Left kidney (tissue), 2 donors: ENCODE measurements around the gene SCYGR8. TPM values are rescaled to one million over a fixed set of nuclear protein-coding genes. Genes with fewer than 3 reads are reported as not detected.
A peak's percentile ranks its signal among the peaks of the same experiment; 100 is the strongest.

ENCODE experiments used
- DNase-seq: peaks from one replicate; pipeline ENCODE4 v3.0.0-alpha.2; 2013
- polyA plus RNA-seq: library from polyadenylated mRNA; unstranded; fragments of 120-200 nt; gene quantifications from one replicate; pipeline ENCODE4 v1.2.1, GENCODE V29; 2013; ENCODE audit not compliant: insufficient read length

Gene SCYGR8
- polyA plus RNA-seq, 1 donor: not detected

GRCh38 chr2:227761740-227762476 is 16.2 kb downstream of the SCYGR8 start:
- DNase-seq: peak; percentile 60

GRCh38 chr2:227765788-227766372 is 20.2 kb downstream of the SCYGR8 start:
- no peak for DNase-seq

GRCh38 chr2:227766373-227766883 is 20.7 kb downstream of the SCYGR8 start:
- DNase-seq: peak; percentile 75

- DNase-seq: no peak
These were observed 22.1 kb downstream of the SCYGR8 start for GRCh38 chr2:227767830-227768229.

- no peak for DNase-seq
These were observed 26.5 kb downstream of the SCYGR8 start for GRCh38 chr2:227772197-227772661.

DNA sequence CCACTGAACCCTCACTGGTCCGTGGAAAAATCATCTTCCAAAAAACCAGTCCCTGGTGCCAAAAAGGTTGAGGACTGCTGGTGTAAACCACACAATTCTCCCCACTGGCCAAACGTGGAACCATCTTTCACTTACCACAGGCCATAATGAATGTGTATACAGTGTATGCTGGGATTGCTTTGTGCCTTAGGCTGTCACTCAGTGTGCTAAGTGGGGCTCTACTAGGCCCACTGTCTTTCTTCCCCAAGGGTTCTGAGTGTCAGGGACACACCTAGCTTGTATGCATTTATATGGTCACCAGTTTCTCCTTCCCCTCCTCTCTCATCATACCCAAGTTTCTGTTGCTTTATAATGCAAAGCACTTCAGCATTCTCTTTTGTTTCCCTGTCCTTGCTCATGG is 27.2 kb downstream of the SCYGR8 start:
- DNase-seq: no peak

DNA sequence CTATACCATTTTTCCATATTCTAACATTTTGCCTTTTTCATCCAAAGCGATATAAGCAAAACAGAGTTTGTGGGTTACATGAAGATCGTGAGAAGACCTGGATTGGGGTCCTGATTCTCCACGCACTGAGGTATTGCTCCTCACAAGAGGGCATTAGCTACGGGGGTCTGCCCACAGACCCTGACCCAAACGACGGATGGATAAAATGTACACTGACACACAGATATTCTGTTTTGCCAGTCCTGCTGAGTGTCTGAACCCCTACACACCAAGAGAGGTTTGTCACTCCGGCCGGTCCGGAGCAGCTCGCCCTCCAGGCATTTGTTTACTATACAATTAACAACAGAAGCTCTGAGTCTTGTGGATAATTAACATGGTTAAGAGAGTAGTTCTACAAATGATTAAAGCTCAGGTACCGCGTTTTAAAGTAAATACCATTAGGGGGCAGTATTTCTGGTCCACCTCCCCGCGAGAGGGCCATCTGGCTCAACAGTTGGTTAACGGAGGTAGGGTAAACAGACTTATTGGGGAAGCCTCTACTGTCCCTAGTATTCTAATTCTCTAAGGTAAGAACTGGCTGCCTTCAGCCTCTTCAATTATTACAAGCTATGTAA is 28.4 kb downstream of the SCYGR8 start:
- DNase-seq: no peak

DNA sequence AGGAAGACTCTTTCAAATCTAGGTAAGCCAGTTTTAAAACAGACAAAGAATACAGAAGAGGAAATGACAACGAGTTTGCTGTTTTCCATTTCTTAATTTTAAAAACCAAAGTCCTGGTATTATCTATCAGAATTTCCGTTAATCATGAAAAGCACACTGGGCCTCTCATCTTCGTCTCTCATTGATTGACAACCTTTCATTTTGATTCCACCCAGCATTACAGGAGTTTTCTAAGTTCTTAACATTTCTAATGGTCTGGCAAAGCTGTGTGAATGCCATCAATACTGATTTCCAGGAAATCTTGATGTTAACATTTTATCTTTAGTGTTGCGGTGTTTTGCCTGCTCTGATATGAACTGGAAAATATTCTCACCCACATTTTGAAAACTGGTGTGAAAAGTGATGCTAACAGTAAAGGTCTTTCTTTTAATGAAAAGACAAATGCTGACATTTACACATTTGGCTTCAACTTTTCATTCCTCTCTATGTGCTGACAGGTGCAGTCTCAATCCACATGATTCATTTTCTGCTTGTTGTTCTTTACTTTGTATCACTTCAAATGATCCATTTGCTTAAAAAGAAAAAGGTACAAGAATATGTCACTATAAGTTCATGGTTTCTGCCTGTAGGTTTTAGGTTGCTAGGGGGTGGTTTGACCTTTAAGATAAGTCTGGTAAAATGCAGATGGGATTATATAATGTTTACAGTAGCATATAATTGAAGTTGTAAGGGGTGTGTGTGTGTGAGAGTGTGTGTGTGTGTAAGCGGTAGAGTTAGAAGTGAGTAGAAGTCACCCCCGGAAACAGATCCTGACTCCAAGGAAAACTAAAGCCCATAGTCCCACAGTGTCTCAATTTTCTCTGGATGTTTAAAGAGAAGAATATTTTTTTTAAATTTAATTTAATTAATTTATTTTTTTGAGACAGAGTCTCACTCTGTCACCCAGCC is 29.5 kb downstream of the SCYGR8 start:
- DNase-seq: no peak

GRCh38 chr2:227780981-227781615 is 35.4 kb downstream of the SCYGR8 start:
- no peak for DNase-seq

GRCh38 chr2:227781841-227782240 is 36.1 kb downstream of the SCYGR8 start:
- no peak for DNase-seq

DNA sequence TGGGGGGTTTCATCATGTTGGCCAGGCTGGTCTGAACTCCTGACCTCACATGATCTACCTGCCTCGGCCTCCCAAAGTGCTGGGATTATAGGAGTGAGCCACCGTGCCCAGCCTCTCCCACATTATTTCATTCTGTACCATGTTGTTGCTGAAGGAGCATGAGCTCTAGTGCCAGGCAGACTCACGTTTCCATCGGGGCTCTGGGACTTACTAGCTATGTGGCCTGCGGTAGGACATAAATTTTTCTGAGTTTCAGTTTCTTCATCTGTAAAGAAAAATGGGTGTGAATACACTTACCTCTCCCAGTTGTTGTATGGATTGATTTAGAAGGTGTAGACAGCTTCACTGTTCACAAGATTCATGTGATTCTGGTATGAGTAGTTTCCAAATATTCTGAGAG is 37.1 kb downstream of the SCYGR8 start:
- DNase-seq: no peak

DNA sequence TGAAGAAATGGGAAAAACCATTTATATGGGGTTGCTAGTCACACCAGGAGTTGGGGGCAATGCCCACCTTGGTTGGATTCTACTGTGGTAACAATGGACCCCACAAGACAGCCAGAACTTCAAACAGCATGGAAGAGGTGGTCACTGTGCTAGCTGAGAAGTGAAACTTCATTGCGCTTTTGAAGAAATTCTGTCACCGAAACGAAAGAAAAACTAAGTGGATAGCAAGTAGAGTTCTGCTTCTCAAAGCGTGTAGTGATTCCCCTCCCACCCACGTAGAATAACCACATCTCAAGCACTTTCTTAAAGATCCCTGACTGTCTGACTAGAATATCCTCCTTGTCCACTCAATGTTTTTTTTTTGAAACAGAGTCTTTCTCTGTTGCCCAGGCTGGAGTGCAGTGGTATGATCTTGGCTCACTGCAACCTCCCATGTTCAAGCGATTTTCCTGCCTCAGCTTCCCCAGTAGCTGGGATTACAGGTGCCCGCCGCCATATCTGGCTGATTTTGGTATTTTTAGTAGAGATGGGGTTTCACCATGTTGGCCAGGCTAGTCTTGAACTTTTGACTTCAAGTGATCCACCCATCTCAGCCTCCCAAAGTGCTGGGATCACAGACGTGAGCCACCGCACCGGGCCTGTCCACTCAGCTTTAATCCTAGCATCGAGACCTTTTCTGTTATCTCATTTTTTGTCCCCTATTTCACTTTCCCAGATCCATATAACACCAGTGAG is 37.9 kb downstream of the SCYGR8 start:
- no peak for DNase-seq

DNA sequence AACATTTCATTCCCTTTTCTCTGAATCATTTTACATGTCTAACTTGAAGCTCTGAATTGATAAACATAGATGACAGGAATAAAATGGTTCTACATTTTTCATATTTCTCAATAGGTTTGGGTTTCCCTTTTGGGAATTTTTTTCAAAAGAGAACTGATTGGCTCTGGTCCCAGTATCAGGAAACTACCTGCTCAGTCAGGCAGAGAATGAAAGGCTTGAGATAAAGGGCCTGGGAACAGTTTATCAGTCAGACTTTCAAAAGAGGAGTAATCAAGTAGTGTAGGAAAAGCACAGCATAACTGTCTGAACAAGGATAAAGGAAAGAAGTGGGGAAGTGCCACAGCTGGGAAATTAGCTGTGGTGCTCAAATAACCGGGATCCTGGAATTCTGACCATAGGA is 39.6 kb downstream of the SCYGR8 start:
- no peak for DNase-seq

GRCh38 chr2:227788561-227789018 is 42.9 kb downstream of the SCYGR8 start:
- DNase-seq: no peak

DNA sequence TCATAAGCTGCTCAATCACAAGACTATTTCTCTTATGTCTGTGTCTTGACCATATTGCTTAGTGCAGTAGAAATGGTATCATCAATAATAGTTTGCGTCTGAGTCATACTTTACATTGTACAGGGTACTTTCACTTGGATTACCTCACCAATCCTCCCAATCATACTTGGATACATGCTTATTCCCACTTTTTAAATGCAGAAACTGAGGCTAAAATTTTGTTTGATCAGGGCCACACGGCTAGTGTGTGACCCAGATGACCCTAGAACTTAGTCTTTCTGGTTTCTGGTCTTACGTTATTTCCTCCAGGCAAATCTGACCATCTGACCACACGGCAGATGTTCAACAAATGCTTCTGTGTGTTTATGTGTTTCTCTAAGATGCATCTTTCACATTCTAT is 44.1 kb downstream of the SCYGR8 start:
- DNase-seq: no peak

DNA sequence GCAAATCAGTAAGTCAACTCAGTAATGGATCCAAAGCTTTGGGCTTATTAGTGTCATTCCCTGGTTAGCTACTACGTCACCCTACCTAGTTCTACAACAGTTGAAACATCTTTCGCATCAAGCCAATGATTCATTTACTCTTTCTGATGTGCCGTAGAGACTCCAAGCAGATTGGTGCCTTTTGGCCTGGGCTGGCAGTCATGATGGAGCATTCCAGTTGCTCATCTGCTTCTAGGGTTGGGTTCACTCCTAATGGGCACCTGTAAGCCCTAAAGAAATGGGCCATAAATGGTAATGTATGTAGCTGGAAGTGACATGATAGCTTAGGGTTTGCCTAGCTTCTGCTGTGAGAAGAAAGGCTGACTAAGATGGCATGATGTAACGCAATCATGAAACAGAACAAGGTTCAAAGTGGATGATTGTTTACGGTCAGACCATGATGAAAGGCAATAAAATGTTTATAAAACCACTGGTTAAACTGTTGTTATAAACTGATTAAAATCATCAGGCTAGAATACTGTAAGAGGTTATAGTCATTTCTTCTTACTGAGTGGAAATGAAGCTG is 47.5 kb downstream of the SCYGR8 start:
- DNase-seq: no peak
